Activated T-cell treated with anti-CD3 and anti-CD28 coated beads, Interleukin-2, amount 50 U/mL, for 4 hours (primary cell): ENCODE measurements around the gene MYOZ3. TPM values are rescaled to one million over a fixed set of nuclear protein-coding genes. Genes with fewer than 3 reads are reported as not detected.
A peak's percentile ranks its signal among the peaks of the same experiment; 100 is the strongest.

Experiments
- ATAC-seq, 2 donors: fragments of 200-7000 bp; cut with Tn5 transposase; one replicate each; pipeline ENCODE4 v1.10.0; 2021
- DNase-seq: peaks from one replicate; pipeline ENCODE4 v3.0.0-alpha.2; 2020
- H3K27me3 Mint-ChIP-seq: one replicate; pipeline ENCODE4 v1.8.0; 2021; ENCODE audit warnings: low read depth, mixed read lengths
- H3K36me3 Mint-ChIP-seq: one replicate; pipeline ENCODE4 v1.8.0; 2022; ENCODE audit warnings: mixed read lengths; ENCODE audit not compliant: insufficient read depth
- H3K4me1 Mint-ChIP-seq: one replicate; pipeline ENCODE4 v1.8.0; 2021; ENCODE audit warnings: low read depth, mixed read lengths
- H3K4me3 Mint-ChIP-seq: one replicate; pipeline ENCODE4 v1.8.0; 2021; ENCODE audit warnings: mild to moderate bottlenecking, moderate library complexity, mixed read lengths
- H3K9me3 Mint-ChIP-seq: one replicate; pipeline ENCODE4 v1.8.0; 2021; ENCODE audit warnings: mixed read lengths
- total RNA-seq, 3 donors: library from RNA; stranded (reverse); gene quantifications; one replicate each; pipeline ENCODE4 v1.2.1, GENCODE V29; 2021

MYOZ3 gene, protein sequence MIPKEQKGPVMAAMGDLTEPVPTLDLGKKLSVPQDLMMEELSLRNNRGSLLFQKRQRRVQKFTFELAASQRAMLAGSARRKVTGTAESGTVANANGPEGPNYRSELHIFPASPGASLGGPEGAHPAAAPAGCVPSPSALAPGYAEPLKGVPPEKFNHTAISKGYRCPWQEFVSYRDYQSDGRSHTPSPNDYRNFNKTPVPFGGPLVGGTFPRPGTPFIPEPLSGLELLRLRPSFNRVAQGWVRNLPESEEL
- under 1 TPM in 2 of 3 donors, not detected in 1; 0.21 to 0.86 TPM for total RNA-seq

GRCh38 chr5:150661086-150661485 is at the start of gene MYOZ3:
Gene MYOZ3, plus strand, starts transcription at chr5:150661251. Its CDS starts 1,691 bp downstream, at chr5:150662942.
- peaks cover 2% of the 10 kb centered on the region for H3K27me3 Mint-ChIP-seq
- H3K9me3 Mint-ChIP-seq: no peaks in the 10 kb centered on the region
- H3K36me3 Mint-ChIP-seq: no peaks in the 10 kb centered on the region
- DNase-seq: no peak
- H3K4me1 Mint-ChIP-seq: peaks cover 3% of the 10 kb centered on the region
- no peak for ATAC-seq
- no peak within 1 kb of the TSS for H3K4me3 Mint-ChIP-seq

GRCh38 chr5:150612405-150612804 is 48.6 kb upstream of the MYOZ3 start:
- H3K9me3 Mint-ChIP-seq: no peaks in the 10 kb centered on the region
- DNase-seq (no peak), ATAC-seq (no peak)
- H3K36me3 Mint-ChIP-seq: no peaks in the 10 kb centered on the region
- H3K4me3 Mint-ChIP-seq: no peak overlapping the region
- peaks cover 6% of the 10 kb centered on the region for H3K4me1 Mint-ChIP-seq
- peaks cover 7% of the 10 kb centered on the region for H3K27me3 Mint-ChIP-seq

DNA sequence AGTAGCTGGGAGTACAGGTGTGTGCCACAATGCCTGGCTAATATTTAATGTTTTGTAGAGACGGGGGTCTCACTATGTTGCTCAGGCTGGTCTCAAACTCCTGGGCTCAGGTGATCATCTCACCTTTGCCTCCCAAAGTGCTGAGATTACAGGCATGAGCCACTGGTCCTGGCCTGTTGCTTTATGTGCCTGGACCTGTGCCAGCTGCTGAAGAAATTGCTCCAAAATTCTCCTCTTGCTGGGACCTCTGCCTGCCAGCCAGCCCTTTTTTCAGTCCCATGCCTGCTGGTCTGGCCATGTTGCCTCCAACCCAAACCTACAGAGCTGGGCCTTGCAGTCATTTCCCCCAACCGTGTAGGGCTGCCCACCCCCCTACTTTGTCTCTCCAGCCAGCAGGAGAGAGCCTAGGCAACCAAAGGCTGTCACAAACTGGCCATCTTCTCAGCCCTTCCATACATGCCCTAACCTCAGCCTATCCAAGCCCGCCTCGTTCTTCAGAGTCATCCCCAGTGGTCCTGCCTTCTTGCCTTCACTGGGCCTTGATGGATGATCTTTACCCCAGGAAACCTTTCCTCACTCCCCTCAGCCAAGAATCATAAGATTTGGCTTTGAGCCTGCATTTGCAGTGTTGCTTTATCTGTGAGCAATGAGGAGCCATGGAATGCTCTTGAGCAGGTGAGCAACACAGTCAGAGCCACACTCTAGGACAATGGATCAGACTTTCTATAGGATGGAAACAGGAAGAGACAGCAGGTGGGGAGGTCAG is 48.0 kb upstream of the MYOZ3 start:
- H3K27me3 Mint-ChIP-seq: peaks cover 7% of the 10 kb centered on the region
- peaks cover 6% of the 10 kb centered on the region for H3K4me1 Mint-ChIP-seq
- no peak overlapping the region for H3K4me3 Mint-ChIP-seq
- H3K36me3 Mint-ChIP-seq: no peaks in the 10 kb centered on the region
- H3K9me3 Mint-ChIP-seq: no peaks in the 10 kb centered on the region
- DNase-seq: no peak
- ATAC-seq: no peak

DNA sequence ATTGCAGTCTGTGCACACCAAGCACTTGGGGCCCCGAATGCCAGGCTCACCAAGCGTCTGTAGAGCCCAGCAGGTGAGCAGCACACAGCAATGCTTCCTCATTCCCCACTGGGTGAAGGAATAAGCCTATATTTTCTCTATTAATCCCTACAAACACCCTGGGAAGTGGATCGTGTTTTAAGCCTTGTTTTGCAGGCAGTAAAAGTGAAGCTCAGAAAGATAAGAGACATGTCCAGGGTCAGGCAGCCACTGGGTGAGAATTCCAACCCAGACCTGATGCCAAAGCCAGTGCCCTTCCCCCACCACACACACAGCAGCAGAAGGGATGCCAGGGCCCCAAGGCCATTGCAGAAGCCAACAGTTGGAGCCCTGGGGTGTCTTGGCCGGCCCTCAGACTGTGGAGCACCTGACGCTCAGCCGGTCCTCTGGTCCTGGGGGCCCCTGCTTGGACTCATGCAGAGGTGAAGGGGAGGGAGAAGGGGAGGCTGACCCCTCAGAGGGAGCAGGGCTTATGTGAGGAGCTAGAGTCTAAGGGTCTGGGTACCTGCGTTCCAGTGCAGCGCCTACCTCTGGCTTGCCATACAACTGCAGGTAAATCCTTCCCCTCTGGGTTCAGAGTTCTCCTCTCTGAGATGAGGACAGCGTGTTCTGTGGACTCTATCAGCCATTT is 46.9 kb upstream of the MYOZ3 start:
- peak in 1 of 2 donors; percentile 4 for ATAC-seq
- H3K4me3 Mint-ChIP-seq: no peak overlapping the region
- H3K9me3 Mint-ChIP-seq: no peaks in the 10 kb centered on the region
- H3K27me3 Mint-ChIP-seq: peaks cover 7% of the 10 kb centered on the region
- no peaks in the 10 kb centered on the region for H3K36me3 Mint-ChIP-seq
- DNase-seq: no peak
- H3K4me1 Mint-ChIP-seq: peaks cover 6% of the 10 kb centered on the region

DNA sequence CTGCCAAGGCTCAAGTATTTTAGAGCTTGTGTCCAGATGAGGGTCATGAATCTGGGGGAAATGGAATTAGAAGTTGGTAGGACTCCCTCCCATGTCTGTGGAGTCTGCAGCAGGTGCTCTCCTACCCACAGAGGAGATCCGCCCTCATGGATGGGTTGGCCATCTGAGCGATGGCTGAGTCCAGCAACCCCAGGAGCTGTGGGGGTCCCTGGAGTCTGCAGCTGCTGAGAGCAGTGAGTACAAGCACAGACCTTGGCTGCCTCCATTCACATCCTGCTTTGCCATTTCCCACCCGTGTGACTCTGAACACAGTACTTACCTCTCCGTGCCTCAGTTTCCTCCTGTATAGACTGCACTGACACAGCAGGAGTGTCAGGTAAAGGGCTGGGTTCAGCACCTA is 46.4 kb upstream of the MYOZ3 start:
- H3K27me3 Mint-ChIP-seq: peaks cover 7% of the 10 kb centered on the region
- DNase-seq (no peak), ATAC-seq (no peak)
- H3K9me3 Mint-ChIP-seq: no peaks in the 10 kb centered on the region
- H3K36me3 Mint-ChIP-seq: no peaks in the 10 kb centered on the region
- H3K4me3 Mint-ChIP-seq: no peak overlapping the region
- peaks cover 6% of the 10 kb centered on the region for H3K4me1 Mint-ChIP-seq

- Mint-ChIP-seq H3K9me3 (no peaks in the 10 kb centered on the region), H3K4me1 (peaks cover 6% of the 10 kb centered on the region), H3K4me3 (no peak overlapping the region), H3K36me3 (no peaks in the 10 kb centered on the region), H3K27me3 (peaks cover 7% of the 10 kb centered on the region)
- DNase-seq (no peak), ATAC-seq (no peak)
Measured at GRCh38 chr5:150615141-150615699, 45.8 kb upstream of the MYOZ3 start.

- Mint-ChIP-seq H3K4me3 (no peak overlapping the region), H3K9me3 (no peaks in the 10 kb centered on the region), H3K36me3 (no peaks in the 10 kb centered on the region), H3K4me1 (peaks cover 6% of the 10 kb centered on the region), H3K27me3 (peaks cover 7% of the 10 kb centered on the region)
- ATAC-seq (no peak), DNase-seq (no peak)
Measured at GRCh38 chr5:150616024-150616470, 45.0 kb upstream of the MYOZ3 start.

- DNase-seq (no peak), ATAC-seq (no peak)
- Mint-ChIP-seq H3K9me3 (no peaks in the 10 kb centered on the region), H3K4me1 (peaks cover 6% of the 10 kb centered on the region), H3K27me3 (peaks cover 7% of the 10 kb centered on the region), H3K4me3 (no peak overlapping the region), H3K36me3 (no peaks in the 10 kb centered on the region)
Measured at GRCh38 chr5:150616506-150616905, 44.5 kb upstream of the MYOZ3 start.

- Mint-ChIP-seq H3K4me3 (no peak overlapping the region), H3K4me1 (peaks cover 12% of the 10 kb centered on the region), H3K9me3 (no peaks in the 10 kb centered on the region), H3K27me3 (peaks cover 10% of the 10 kb centered on the region), H3K36me3 (no peaks in the 10 kb centered on the region)
- ATAC-seq (no peak), DNase-seq (no peak)
Measured at GRCh38 chr5:150618163-150618562, 42.9 kb upstream of the MYOZ3 start.

DNA sequence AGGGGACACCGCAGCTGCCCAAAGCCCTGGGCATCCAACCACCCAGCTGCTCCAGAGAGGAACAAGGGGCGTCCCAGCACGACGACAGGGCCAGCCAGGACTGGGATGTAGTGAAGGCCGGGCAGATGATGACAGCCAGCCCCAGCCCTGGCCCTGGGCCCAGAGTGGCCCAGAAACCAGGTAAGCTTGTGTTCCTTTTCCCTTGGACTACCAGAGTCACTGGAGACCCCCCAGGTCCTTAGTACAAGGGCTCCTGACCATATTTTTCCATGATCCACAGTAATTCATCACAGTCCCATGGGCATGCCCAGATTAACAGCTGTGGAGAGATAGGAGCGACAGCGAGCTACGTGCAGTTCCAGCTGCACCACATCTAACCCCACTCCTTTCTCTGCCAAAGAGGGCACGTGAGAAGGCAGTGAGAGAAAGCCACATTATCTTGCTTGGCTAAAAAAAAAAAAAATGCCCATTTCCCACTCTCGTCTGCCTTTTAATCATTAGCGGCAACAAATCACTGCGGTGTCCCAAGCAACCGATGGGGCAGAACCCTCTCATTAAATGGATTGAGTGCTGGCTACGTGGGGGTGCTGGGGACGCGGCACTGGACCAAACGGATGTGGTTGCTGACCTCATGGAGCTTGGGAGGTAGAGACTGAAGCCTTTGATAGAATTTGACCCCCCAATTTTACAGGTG is 42.3 kb upstream of the MYOZ3 start:
- no peaks in the 10 kb centered on the region for H3K9me3 Mint-ChIP-seq
- peaks cover 10% of the 10 kb centered on the region for H3K27me3 Mint-ChIP-seq
- no peaks in the 10 kb centered on the region for H3K36me3 Mint-ChIP-seq
- H3K4me3 Mint-ChIP-seq: no peak overlapping the region
- no peak for DNase-seq
- peaks cover 17% of the 10 kb centered on the region for H3K4me1 Mint-ChIP-seq
- no peak for ATAC-seq

- peaks cover 15% of the 10 kb centered on the region for H3K27me3 Mint-ChIP-seq
- H3K4me1 Mint-ChIP-seq: peaks cover 24% of the 10 kb centered on the region
- DNase-seq: no peak
- no peak for ATAC-seq
- H3K9me3 Mint-ChIP-seq: no peaks in the 10 kb centered on the region
- no peak overlapping the region for H3K4me3 Mint-ChIP-seq
- H3K36me3 Mint-ChIP-seq: no peaks in the 10 kb centered on the region
Measured at GRCh38 chr5:150619359-150620230, 41.5 kb upstream of the MYOZ3 start.

DNA sequence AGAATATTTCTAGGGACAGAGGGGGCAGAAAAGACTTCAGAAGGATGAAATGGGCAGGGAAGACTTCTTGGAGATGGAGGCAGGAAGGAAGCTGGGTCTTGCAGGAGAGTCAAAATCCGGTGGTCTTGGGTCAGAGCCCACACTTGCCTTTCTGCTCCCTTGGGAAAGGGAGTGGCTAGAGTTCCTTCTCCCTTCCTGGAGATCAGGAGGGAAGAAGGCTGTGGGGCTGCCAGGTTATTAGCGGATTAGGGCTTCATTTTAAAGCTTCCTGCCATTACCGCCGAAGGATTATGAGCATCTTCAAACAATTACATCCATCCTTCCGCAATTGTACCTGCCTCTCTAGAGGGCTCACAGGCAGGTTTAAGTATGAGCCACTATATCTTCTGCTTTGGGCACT is 39.8 kb upstream of the MYOZ3 start:
- H3K4me3 Mint-ChIP-seq: no peak overlapping the region
- no peak for ATAC-seq
- H3K27me3 Mint-ChIP-seq: peaks cover 18% of the 10 kb centered on the region
- no peaks in the 10 kb centered on the region for H3K9me3 Mint-ChIP-seq
- DNase-seq: no peak
- no peaks in the 10 kb centered on the region for H3K36me3 Mint-ChIP-seq
- H3K4me1 Mint-ChIP-seq: peaks cover 18% of the 10 kb centered on the region

DNA sequence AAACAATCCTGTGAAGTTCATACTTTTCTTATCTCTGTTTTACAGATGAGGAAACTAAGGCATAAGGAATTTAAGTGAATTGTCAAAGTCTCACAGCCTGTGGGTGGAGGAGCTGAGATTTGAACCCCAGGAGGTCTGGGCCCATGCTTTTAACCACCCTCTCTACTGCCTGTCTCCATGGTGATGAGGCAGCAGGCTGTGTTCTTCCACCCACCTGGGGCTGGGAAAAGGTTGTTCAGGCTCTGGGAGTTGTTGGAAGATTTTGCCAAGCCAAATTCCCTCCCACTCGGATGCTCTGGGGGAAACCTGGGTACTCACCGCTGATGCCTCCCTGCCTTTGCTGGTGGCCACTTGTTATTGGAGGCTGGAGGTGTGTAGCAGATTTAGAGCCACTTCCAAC is 38.9 kb upstream of the MYOZ3 start:
- peaks cover 16% of the 10 kb centered on the region for H3K27me3 Mint-ChIP-seq
- H3K4me1 Mint-ChIP-seq: peaks cover 20% of the 10 kb centered on the region
- no peaks in the 10 kb centered on the region for H3K36me3 Mint-ChIP-seq
- H3K9me3 Mint-ChIP-seq: no peaks in the 10 kb centered on the region
- H3K4me3 Mint-ChIP-seq: no peak overlapping the region
- no peak for DNase-seq
- no peak for ATAC-seq
